Measurements from ENCODE around the gene SLC9A9. TPM values are rescaled to one million over a fixed set of nuclear protein-coding genes. Genes with fewer than 3 reads are reported as not detected.

Gene SLC9A9
- total RNA-seq, 2 donors from 2014 or later: 23.6 to 31.0 TPM

DNA sequence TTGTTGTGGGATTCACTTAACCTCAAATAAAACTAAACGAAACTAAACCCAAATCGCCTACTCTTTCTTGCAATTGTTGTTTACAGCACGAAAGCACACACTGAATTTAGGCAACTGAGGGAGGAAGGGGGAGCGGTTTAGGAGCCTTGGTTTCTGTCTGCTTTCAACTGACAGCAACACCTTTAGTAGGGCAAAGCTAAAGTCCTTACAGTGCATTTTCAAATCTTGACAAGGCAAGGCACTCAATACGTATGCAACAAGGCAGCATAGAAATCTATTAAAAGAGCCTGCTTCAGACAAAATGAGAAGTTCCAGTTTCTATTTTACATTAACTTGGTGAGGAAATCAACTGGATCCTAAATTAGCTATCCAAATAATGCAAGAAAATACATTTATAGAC, 554.1 kb downstream of the SLC9A9 start:
- Histone ChIP-seq H3K4me1 (replicated peaks) (no peaks in the 10 kb centered on the region), H3K27me3 (replicated peaks; ENCODE audit: insufficient read depth) (no peaks in the 10 kb centered on the region), H3K4me3 (no peak overlapping the region), H3K36me3 (no peaks in the 10 kb centered on the region), H3K9me3 (no peaks in the 10 kb centered on the region), H3K27ac (no peak overlapping the region)
- intact Hi-C loops (cut with DNase I): no loop called here
- 81% methylated on average over 5 of the region's 5 CpGs for WGBS
- no peak for TF ChIP-seq POLR2AphosphoS5 (IDR thresholded peaks at IDR 0.05)
- no peak for DNase-seq (ENCODE audit: low spot score)

- Histone ChIP-seq H3K4me1 (replicated peaks) (no peaks in the 10 kb centered on the region), H3K27ac (no peak overlapping the region), H3K36me3 (no peaks in the 10 kb centered on the region), H3K27me3 (replicated peaks; ENCODE audit: insufficient read depth) (no peaks in the 10 kb centered on the region), H3K4me3 (no peak overlapping the region), H3K9me3 (no peaks in the 10 kb centered on the region)
- intact Hi-C loops (cut with DNase I): no loop called here
- TF ChIP-seq POLR2AphosphoS5 (IDR thresholded peaks at IDR 0.05): peak; percentile 11
- TF ChIP-seq POLR2A (IDR thresholded peaks at IDR 0.05): no peak
- no peak for TF ChIP-seq CTCF (IDR thresholded peaks at IDR 0.05)
- 46% methylated on average over 3 of the region's 3 CpGs for WGBS
- peak; percentile 22 for DNase-seq (ENCODE audit: low spot score)
These were observed 556.3 kb downstream of the SLC9A9 start for GRCh38 chr3:143291836-143292447.

DNA sequence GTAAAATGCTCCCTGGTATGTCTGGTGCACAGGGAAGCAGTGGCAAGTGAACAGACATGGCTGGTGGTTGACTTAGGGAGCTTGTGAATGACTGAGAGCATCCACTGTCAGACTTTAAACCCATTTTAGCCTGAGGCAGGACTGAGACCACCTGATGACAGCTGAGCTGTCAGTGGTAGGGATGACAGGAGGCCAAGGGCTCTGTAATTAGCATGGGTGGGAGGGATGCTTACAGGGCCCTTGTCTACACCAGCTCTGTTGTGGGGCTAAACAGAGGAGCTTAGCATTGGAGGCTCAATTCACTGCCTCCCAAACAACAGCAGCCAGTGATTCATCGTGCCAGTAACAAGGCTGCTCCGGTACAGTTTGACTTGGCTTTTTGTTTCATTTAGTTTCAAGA, 559.3 kb downstream of the SLC9A9 start:
- Histone ChIP-seq H3K27me3 (replicated peaks; ENCODE audit: insufficient read depth) (no peaks in the 10 kb centered on the region), H3K9me3 (no peaks in the 10 kb centered on the region), H3K27ac (no peak overlapping the region), H3K4me3 (no peak overlapping the region), H3K36me3 (no peaks in the 10 kb centered on the region), H3K4me1 (replicated peaks) (no peaks in the 10 kb centered on the region)
- intact Hi-C loops (cut with DNase I): no loop called here
- DNase-seq (ENCODE audit: low spot score): no peak
- WGBS: 51% methylated on average over 2 of the region's 2 CpGs
- TF ChIP-seq POLR2AphosphoS5 (IDR thresholded peaks at IDR 0.05): no peak
- TF ChIP-seq POLR2A (IDR thresholded peaks at IDR 0.05): no peak
- no peak for TF ChIP-seq CTCF (IDR thresholded peaks at IDR 0.05)

DNA sequence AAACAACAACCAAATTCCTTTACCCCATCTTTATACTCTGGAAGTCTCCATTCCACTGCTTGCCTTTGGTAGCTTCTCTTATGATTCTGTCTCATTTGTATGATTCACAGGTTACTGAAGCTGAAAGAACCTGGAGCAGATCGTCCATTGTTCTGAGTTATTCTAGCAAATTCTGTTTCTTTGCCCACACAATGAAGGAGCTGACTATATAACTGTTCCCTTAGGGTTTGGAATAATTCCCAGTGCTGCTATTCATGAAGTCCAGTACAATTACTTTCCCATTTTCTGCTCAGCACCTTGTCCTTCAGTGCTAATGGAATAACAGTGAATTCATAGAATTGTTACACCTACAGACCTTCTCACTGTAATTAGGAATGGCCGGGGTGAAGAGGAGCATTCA, 560.9 kb downstream of the SLC9A9 start:
- TF ChIP-seq POLR2AphosphoS5 (IDR thresholded peaks at IDR 0.05) (no peak), POLR2A (IDR thresholded peaks at IDR 0.05) (no peak), CTCF (IDR thresholded peaks at IDR 0.05) (no peak)
- no peak for DNase-seq (ENCODE audit: low spot score)
- WGBS: 69% methylated on average over 2 of the region's 2 CpGs

DNA sequence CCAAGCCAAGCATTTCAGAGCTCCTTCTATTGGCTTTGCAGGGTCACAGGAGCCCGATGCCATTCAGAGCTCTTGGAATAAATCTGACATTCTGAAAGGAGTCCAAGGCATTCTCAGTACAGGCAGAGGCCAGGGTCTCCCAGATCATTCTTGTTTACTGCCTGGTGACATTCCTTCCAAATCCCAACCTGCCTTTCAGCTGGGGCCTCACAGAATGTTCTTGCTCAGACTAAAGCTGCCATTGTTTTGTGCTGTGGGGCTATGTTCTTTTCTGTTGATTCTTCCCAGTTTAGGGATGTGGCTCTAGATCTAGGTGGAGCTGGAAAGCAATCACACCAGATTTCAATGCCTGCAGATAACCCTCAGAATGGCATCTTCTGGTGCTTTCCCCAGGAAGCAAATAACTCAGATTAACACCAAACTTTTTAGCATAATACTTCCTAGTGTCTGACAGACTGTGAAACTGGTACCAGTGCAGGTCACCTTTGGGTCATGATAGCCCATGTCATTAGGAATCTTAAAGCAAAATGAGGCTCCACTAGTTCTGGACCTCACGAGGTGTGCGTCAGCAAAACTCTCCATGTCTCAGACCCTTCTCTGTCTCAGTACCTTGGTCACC, 561.8 kb downstream of the SLC9A9 start:
- no peaks in the 10 kb centered on the region for H3K27me3 ChIP-seq (replicated peaks; ENCODE audit: insufficient read depth)
- TF ChIP-seq POLR2A (IDR thresholded peaks at IDR 0.05): no peak
- TF ChIP-seq CTCF (IDR thresholded peaks at IDR 0.05): no peak
- TF ChIP-seq POLR2AphosphoS5 (IDR thresholded peaks at IDR 0.05): peak; percentile 72
- intact Hi-C loops (cut with DNase I): no loop called here
- H3K4me3 ChIP-seq: no peak overlapping the region
- no peak overlapping the region for H3K27ac ChIP-seq
- no peaks in the 10 kb centered on the region for H3K9me3 ChIP-seq
- H3K36me3 ChIP-seq: no peaks in the 10 kb centered on the region
- H3K4me1 ChIP-seq (replicated peaks): no peaks in the 10 kb centered on the region
- 76% methylated on average over 3 of the region's 3 CpGs for WGBS
- DNase-seq (ENCODE audit: low spot score): peak; percentile 50

More for the DNA sequence above, 560.9 kb downstream of the SLC9A9 start:
- H3K4me1 ChIP-seq (replicated peaks): no peaks in the 10 kb centered on the region
- no peaks in the 10 kb centered on the region for H3K36me3 ChIP-seq
- no peaks in the 10 kb centered on the region for H3K27me3 ChIP-seq (replicated peaks; ENCODE audit: insufficient read depth)
- H3K9me3 ChIP-seq: no peaks in the 10 kb centered on the region
- H3K4me3 ChIP-seq: no peak overlapping the region
- H3K27ac ChIP-seq: no peak overlapping the region
- intact Hi-C loops (cut with DNase I): no loop called here

Measured in prostate gland (tissue), 2 donors.